Prostate gland (tissue), 2 donors: Measurements from ENCODE around the gene OR52E5.

Source experiments
- POLR2A ChIP-seq: fragments of 450-650 bp; IDR thresholded peaks from one replicate; pipeline ENCODE4 v1.6.1; 2016; ENCODE audit warnings: antibody characterized with exemption, mild to moderate bottlenecking
- TF ChIP-seq, protein P1 (sequence below), 4 experiments: fragments of 200-600 bp in 2 of 4; fragments of 450-650 bp in 2 of 4; sonication (generic) in 2 of 4; IDR thresholded peaks; 1 replicate in 3 of 4; 2 replicates in 1 of 4; pipeline ENCODE4 v1.5.1; 2016 to 2019; ENCODE audit warnings: antibody characterized with exemption in 4 of 4, mild to moderate bottlenecking in 2 of 4, moderate library complexity in 2 of 4

DNA sequence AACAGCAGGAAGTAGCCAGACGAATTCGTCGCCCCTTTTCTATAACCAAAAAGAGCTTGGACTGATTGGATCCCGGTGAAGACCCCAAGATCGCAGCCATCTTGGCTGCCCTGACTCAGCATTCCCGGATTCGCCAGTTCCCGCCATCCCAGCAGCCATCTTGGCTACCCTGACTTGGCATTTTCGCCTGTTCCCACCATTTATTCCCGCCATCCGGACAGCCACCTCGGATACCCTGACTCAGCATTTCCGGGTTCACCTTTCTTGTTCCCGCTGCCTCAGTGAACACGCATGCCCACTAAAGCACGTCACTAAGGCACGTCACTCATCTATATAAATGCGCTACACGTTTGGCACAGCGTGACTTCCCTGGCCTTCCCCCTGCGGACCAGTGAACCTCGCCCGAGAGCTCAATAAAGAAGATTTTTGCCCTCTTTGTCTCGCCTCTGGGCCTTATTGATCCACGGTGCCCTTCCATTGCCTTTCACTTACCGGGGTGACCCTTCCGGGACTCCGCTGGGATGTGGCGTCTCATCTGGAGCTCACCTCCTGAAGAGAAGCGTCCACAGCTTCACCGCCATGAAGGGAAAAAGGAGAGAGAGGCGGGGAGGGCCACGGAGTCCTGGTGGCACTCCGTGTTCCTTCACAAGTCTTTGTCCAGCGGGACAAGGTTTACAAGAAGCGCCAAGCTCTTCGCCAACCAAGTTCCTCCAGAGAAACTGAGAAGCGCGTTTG is 45.0 kb downstream of the OR52E5 start:
- TF ChIP-seq, protein P1, sequence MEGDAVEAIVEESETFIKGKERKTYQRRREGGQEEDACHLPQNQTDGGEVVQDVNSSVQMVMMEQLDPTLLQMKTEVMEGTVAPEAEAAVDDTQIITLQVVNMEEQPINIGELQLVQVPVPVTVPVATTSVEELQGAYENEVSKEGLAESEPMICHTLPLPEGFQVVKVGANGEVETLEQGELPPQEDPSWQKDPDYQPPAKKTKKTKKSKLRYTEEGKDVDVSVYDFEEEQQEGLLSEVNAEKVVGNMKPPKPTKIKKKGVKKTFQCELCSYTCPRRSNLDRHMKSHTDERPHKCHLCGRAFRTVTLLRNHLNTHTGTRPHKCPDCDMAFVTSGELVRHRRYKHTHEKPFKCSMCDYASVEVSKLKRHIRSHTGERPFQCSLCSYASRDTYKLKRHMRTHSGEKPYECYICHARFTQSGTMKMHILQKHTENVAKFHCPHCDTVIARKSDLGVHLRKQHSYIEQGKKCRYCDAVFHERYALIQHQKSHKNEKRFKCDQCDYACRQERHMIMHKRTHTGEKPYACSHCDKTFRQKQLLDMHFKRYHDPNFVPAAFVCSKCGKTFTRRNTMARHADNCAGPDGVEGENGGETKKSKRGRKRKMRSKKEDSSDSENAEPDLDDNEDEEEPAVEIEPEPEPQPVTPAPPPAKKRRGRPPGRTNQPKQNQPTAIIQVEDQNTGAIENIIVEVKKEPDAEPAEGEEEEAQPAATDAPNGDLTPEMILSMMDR (IDR thresholded peaks at IDR 0.05): no peak
- TF ChIP-seq POLR2A: no peak
